GM12872 (cell line): ENCODE measurements around the gene ARL3.

Experiments
- CTCF ChIP-seq: IDR thresholded peaks from 3 replicates; pipeline ENCODE4 v1.5.1; 2011; ENCODE audit warnings: low read depth, mild to moderate bottlenecking, low read length, moderate library complexity; ENCODE audit not compliant: insufficient read depth

Gene ARL3

DNA sequence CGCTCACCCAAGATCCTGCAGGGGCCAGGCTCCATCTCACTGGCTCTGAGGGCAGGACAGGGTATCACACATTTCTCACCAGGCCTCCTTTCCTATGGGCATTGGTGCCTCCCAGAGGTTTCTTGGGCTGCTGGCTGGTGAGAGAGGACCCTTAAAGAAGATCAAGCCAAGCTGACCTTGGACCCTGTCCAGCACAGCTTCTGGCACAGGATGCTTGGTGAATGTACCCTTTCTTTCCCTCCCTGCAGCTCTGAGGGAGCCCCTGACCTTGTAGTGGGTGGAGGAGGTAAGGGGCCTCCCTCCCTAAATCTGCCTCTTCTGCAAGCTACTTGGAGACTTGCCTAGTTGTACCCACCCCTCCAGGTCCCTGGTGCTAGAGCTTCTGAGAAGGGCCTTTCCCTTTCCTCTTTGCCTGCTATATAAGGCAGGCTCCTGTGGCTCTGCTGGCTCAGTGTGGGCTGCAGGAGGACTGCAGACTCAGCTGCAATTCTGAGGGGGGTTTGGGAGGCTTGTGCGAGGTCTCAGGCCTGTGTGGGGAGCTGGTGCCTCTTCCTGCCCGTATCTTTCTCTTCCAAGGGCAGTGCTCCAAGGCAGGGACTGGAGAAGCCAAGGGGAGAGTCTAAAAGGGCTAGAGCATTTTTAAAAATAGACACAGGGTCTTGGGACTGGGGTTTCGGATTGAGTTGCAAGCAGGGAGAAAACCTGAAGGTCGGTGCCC, 81.6 kb downstream of the ARL3 start:
- TF ChIP-seq CTCF = no peak

- TF ChIP-seq CTCF = no peak
Observed at GRCh38 chr10:102631525-102632393, 82.4 kb downstream of the ARL3 start.

GRCh38 chr10:102630663-102631062, 83.5 kb downstream of the ARL3 start:
- TF ChIP-seq CTCF = no peak

DNA sequence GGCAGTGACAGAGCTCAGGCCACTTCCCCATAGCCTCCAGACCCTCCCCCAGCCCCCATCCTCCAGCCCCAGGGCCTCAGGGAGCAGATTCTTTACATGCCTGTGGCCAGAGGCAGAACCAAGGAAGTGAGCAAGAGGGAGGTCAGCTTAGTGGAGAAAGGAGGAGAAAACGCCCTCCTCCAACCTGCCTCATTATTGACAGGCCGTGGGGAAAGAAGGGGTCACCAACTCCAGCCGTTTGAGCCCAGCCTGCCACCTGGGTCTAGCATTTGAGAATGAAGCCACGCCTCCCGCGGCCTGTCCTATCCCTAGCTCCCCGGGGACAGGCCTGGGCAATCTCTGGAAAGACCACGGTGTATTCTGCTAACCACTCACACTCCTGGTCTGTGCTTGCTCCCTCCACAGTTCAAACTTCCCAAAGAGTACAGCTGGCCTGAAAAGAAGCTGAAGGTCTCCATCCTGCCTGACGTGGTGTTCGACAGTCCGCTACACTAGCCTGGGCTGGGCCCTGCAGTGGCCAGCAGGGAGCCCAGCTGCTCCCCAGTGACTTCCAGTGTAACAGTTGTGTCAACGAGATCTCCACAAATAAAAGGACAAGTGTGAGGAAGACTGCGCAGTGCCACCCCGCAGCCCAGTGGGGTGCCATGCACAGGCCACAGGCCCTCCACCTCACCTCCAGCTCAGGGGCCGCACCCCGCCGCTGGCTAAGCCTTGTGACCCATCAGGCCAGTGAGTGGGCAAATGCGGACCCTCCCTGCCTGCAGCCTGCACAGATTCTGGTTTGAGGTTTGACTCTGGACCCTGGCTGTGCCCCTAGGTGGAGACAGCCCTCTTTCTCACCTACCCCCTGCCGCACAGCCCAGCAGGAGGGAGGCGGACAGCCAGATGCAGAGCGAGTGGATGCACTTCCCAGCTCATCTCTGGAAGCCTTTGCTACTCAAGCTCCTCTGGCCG, 84.3 kb downstream of the ARL3 start:
- TF ChIP-seq CTCF = no peak

DNA sequence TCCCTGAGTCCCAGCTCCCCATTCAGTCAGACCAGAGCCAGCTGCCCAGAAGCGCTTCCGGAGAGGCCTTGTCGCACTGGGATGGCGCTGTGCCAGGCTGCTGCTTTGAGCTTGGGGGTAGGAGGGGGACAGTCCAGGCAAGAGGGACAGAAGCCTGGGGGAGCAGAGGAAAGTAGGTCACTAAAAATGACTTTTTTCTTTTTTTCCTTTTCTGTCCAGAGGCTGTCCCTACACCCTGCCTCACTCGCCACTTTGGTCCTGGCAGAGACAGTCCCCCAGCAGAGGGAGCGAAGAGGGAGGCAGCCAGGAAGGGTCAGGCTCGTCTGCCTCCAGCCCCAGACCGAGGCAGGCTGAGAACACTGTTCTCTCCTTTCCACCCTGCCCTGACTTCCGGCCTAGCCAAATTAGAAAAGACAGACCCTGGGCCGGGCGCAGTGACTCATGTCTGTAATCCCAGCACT, 85.7 kb downstream of the ARL3 start:
- no peak for TF ChIP-seq CTCF

DNA sequence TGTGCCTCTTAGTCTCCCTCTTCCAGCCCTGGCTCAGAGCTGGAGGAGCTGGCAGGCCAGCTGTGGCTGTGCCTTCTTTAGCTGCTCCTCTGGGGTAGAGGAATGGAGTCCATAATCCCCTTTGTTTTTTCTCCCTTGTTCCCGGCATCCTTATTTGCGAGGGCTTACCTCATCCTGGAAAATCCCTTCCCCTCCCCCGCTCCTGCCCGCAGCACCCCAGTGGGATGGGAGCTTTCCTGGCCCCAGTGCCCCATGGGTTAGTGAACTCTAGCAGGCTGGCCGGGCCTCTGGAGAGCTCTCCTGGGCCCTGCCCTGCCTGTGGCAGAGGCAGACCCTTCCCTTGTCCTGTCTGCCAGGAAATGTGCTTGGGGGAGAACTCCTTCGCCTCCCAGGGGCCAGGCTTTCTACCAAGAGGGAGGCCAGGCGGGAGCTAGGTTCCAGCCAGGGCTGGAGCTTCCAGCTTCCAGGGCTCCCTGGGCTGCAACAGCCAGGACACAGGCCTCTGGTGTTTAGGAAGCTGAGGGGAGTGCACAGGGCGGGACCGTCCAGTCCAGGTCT, 86.4 kb downstream of the ARL3 start:
- TF ChIP-seq CTCF = no peak

GRCh38 chr10:102627291-102627735, 86.9 kb downstream of the ARL3 start:
- no peak for TF ChIP-seq CTCF
